ENCODE measurements around the gene GPX2.

DNA sequence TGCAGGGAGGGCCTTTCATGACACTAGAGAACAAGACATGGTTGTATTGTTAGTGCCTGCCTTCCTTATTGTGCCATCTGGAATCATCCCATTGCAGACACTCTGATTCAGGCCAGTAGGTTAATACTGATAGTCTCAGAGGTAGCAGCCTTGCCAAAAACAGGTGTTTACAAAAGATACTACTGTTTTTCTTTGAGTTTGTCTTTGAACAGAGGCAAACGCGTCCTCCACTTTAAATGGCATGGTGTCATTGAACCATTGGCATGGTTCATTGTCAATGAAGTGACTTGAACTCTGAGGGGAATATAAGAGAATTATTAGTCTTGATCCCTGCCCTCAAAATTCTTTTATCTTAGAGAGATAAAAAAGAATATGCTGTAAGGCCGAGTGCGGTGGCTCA is 48.4 kb upstream of the GPX2 start:
- TF ChIP-seq, protein P1, sequence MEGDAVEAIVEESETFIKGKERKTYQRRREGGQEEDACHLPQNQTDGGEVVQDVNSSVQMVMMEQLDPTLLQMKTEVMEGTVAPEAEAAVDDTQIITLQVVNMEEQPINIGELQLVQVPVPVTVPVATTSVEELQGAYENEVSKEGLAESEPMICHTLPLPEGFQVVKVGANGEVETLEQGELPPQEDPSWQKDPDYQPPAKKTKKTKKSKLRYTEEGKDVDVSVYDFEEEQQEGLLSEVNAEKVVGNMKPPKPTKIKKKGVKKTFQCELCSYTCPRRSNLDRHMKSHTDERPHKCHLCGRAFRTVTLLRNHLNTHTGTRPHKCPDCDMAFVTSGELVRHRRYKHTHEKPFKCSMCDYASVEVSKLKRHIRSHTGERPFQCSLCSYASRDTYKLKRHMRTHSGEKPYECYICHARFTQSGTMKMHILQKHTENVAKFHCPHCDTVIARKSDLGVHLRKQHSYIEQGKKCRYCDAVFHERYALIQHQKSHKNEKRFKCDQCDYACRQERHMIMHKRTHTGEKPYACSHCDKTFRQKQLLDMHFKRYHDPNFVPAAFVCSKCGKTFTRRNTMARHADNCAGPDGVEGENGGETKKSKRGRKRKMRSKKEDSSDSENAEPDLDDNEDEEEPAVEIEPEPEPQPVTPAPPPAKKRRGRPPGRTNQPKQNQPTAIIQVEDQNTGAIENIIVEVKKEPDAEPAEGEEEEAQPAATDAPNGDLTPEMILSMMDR (conservative IDR thresholded peaks at IDR 0.05; ENCODE audit: low read depth, low read length), result no peak
- TF ChIP-seq EZH2 (IDR thresholded peaks at IDR 0.05; ENCODE audit: low read length, unreplicated experiment), result no peak

All from PC-3 (cell line).